Suppressor macrophage treated with lipopolysaccharide for 1 hour (primary cell): ENCODE data around the gene GANAB.
"Not testable (repeated sequence)": the region's sequence is repeated elsewhere in the genome, so short reads cannot be mapped to it uniquely, and the experiment has no call there.

Source experiments
- DNase-seq, 3 donors: peaks; one replicate each; pipeline ENCODE4 v3.0.0-alpha.2; 2020 to 2022

The GANAB gene

GRCh38 chr11:62645946-62646824 is at the start of gene GANAB:
Gene GANAB (minus strand): TSS chr11:62646613. CDS start chr11:62646599, 14 bp downstream.
- peak; percentile 99 to 100 (median 100) for DNase-seq

GRCh38 chr11:62694455-62695167 is 48.2 kb upstream of the GANAB start:
- DNase-seq, result peak; percentile 88 to 93 (median 90)

- not testable (repeated sequence) for DNase-seq
Measured at GRCh38 chr11:62693624-62694023, 47.2 kb upstream of the GANAB start.

- no peak for DNase-seq
Measured at GRCh38 chr11:62689421-62690183, 43.2 kb upstream of the GANAB start, which contains the start of gene LRRN4CL. Gene LRRN4CL (minus strand): TSS chr11:62689530. CDS start chr11:62688508, 1,022 bp downstream.

- DNase-seq, result no peak
Measured at GRCh38 chr11:62688491-62688890, 42.1 kb upstream of the GANAB start.

- DNase-seq, result no peak
Measured at GRCh38 chr11:62687508-62688396, 41.3 kb upstream of the GANAB start.

- no peak for DNase-seq
Measured at GRCh38 chr11:62682518-62682917, 36.1 kb upstream of the GANAB start.

GRCh38 chr11:62680825-62681240 is 34.4 kb upstream of the GANAB start:
- DNase-seq, result peak; percentile 62 to 70 (median 63)

- peak; percentile 96 to 97 (median 97) for DNase-seq
Measured at GRCh38 chr11:62678770-62679696, 32.6 kb upstream of the GANAB start, which contains the start of gene UBXN1. Gene UBXN1 (minus strand): TSS chr11:62679073. CDS start chr11:62678923, 150 bp downstream.

- no peak for DNase-seq
Measured at GRCh38 chr11:62678433-62678769, 32.0 kb upstream of the GANAB start.

- DNase-seq, result no peak
Measured at GRCh38 chr11:62677714-62678113, 31.3 kb upstream of the GANAB start.

- DNase-seq, result no peak
Measured at GRCh38 chr11:62677156-62677555, 30.7 kb upstream of the GANAB start.

- DNase-seq, result no peak
Measured at GRCh38 chr11:62676698-62677097, 30.3 kb upstream of the GANAB start.

GRCh38 chr11:62675415-62675814 is 29.0 kb upstream of the GANAB start:
- DNase-seq, result not testable (repeated sequence)

GRCh38 chr11:62673196-62673525 is 26.7 kb upstream of the GANAB start:
- DNase-seq, result no peak

- DNase-seq, result peak; percentile 87 to 92 (median 91)
Measured at GRCh38 chr11:62671608-62672389, 25.4 kb upstream of the GANAB start, which contains the start of the genes LBHD1 and UQCC3. Gene LBHD1 (minus strand): TSS chr11:62672267. CDS start chr11:62670031, 2,236 bp downstream. Gene UQCC3 (plus strand): TSS chr11:62671673. CDS start chr11:62671746, 73 bp downstream.

- peak in 1 of 3 donors; percentile 33 for DNase-seq
Measured at GRCh38 chr11:62671236-62671607, 24.8 kb upstream of the GANAB start.

GRCh38 chr11:62669420-62670161 is 23.2 kb upstream of the GANAB start:
- DNase-seq, result no peak

- DNase-seq, result no peak
Measured at GRCh38 chr11:62667460-62667859, 21.0 kb upstream of the GANAB start.
